Measurements from ENCODE around the gene INPP5D. TPM values are rescaled to one million over a fixed set of nuclear protein-coding genes. Genes with fewer than 3 reads are reported as not detected.

The INPP5D gene
- total RNA-seq, 1 experiment from 2014 or later = 2.3 TPM

DNA sequence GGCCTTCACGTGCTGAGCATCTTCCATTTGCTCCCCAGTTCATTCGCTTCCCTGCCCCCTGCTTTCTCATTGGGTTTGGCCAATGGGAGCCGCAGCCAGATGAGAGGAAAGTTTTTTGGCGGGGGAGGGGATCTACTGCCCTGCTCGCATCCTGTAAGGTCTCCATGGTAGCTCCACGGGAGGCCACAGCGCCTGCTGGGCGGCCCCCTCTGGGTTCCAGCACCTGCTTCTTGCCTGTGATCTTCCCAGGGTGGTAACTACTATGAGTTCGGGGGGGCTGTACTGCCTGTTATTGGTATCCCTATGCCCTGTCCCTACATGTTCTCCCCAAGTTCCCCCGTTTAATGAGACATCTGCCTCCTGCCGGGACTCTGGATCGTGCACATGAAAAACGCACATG is 57.2 kb downstream of the INPP5D start:
- Histone ChIP-seq H3K9me3 (ENCODE audit: low read depth, low read length, poor library complexity, severe bottlenecking) (no peaks in the 10 kb centered on the region), H3K4me1 (ENCODE audit: insufficient read depth, low read length, poor library complexity, severe bottlenecking) (no peaks in the 10 kb centered on the region), H3K27me3 (replicated peaks; ENCODE audit: insufficient read depth, low read depth, low read length, poor library complexity) (no peaks in the 10 kb centered on the region), H3K36me3 (ENCODE audit: insufficient read depth, low read length, poor library complexity, severe bottlenecking) (no peaks in the 10 kb centered on the region), H3K4me3 (ENCODE audit: low read depth, low read length, poor library complexity, severe bottlenecking) (no peak overlapping the region), H3K27ac (ENCODE audit: low read depth, low read length, poor library complexity, severe bottlenecking) (no peak overlapping the region)
- no peak for DNase-seq (ENCODE audit: low spot score)
- intact Hi-C loops (cut with micrococcal nuclease; ENCODE audit: unreplicated experiment) = loop anchor here (5.0 kb wide), 1 partner anchor 115 kb away; no protein-coding TSS in a partner anchor
- CTCF ChIA-PET = no interaction called here
- TF ChIP-seq, protein P1, sequence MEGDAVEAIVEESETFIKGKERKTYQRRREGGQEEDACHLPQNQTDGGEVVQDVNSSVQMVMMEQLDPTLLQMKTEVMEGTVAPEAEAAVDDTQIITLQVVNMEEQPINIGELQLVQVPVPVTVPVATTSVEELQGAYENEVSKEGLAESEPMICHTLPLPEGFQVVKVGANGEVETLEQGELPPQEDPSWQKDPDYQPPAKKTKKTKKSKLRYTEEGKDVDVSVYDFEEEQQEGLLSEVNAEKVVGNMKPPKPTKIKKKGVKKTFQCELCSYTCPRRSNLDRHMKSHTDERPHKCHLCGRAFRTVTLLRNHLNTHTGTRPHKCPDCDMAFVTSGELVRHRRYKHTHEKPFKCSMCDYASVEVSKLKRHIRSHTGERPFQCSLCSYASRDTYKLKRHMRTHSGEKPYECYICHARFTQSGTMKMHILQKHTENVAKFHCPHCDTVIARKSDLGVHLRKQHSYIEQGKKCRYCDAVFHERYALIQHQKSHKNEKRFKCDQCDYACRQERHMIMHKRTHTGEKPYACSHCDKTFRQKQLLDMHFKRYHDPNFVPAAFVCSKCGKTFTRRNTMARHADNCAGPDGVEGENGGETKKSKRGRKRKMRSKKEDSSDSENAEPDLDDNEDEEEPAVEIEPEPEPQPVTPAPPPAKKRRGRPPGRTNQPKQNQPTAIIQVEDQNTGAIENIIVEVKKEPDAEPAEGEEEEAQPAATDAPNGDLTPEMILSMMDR (conservative IDR thresholded peaks at IDR 0.05; ENCODE audit: low read depth, low read length) = no peak
- no peak for TF ChIP-seq EZH2 (IDR thresholded peaks at IDR 0.05; ENCODE audit: borderline replicate concordance, low read depth, low read length, poor library complexity, severe bottlenecking)
- no TSS peak for BruUV-seq (replicated peaks)
- POLR2A ChIA-PET (ENCODE audit: low non-redundant PET) = no interaction called here

DNA sequence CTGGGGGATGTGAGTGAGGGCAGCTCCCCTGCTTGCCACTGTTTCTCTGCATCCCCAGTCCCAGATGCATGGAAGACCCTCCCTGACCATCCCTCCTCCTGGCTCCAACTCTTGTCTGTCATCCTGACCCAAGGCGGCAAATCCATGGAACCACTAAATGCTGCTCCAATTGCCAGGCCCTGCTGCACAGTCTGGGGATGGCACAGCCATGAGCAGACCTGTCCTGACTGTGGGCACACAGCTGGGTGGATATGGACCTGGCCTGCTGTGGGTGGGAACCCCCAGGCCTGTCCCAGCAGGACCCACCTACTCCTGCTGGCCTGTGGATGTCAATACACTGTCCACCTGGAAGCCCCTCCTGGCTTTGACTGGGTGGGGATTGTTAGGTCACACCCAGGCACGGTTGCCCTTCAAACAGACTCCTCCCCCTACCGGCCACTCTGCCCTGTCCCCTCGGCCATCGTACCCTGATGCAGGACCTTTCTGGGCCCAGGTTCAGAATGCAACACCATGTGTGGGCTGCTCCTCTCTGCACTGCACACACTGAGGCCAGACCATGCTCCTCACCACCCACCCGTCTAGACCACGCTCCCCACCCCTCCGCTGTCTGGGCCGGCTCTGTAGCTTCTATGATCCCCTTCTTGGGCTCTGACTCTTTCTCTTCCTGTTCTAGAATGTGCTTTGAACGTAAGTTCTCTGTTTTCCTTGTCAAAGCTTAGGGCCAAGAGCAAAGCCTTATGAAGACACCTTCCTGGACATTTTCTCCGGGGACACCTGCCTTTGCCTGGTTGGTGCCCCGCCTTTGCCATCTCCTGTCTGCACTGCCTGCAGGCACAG is 57.9 kb downstream of the INPP5D start:
- intact Hi-C loops (cut with micrococcal nuclease; ENCODE audit: unreplicated experiment) = loop anchor here (5.0 kb wide), 1 partner anchor 114 kb away; no protein-coding TSS in a partner anchor
- Histone ChIP-seq H3K27me3 (replicated peaks; ENCODE audit: insufficient read depth, low read depth, low read length, poor library complexity) (no peaks in the 10 kb centered on the region), H3K36me3 (ENCODE audit: insufficient read depth, low read length, poor library complexity, severe bottlenecking) (no peaks in the 10 kb centered on the region), H3K27ac (ENCODE audit: low read depth, low read length, poor library complexity, severe bottlenecking) (no peak overlapping the region), H3K4me1 (ENCODE audit: insufficient read depth, low read length, poor library complexity, severe bottlenecking) (no peaks in the 10 kb centered on the region), H3K4me3 (ENCODE audit: low read depth, low read length, poor library complexity, severe bottlenecking) (no peak overlapping the region), H3K9me3 (ENCODE audit: low read depth, low read length, poor library complexity, severe bottlenecking) (no peaks in the 10 kb centered on the region)
- CTCF ChIA-PET = no interaction called here
- TF ChIP-seq, protein P1 (conservative IDR thresholded peaks at IDR 0.05; ENCODE audit: low read depth, low read length) = no peak
- no peak for TF ChIP-seq EZH2 (IDR thresholded peaks at IDR 0.05; ENCODE audit: borderline replicate concordance, low read depth, low read length, poor library complexity, severe bottlenecking)
- no TSS peak for BruUV-seq (replicated peaks)
- POLR2A ChIA-PET (ENCODE audit: low non-redundant PET) = no interaction called here
- DNase-seq (ENCODE audit: low spot score) = no peak

DNA sequence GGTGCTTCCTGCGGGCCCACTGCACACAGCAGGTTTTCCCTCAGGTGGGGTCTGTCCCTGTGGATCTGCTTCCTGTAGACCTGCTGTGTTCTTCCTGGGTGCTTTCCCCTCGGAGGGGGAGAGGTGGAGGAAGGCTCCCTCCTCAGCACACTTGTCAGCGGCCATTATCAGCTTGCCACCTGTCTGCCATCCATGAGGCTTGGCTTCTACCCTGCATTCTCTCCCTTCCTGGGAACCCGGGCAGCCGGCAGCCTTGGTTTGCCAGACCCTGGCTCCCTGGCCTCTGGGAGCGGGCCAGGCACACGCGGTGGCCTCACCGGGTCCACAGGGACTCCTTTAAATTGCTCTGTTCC is 58.5 kb downstream of the INPP5D start:
- no peak for DNase-seq (ENCODE audit: low spot score)
- H3K27me3 ChIP-seq (replicated peaks; ENCODE audit: insufficient read depth, low read depth, low read length, poor library complexity) = no peaks in the 10 kb centered on the region
- CTCF ChIA-PET = no interaction called here

More for the DNA sequence above, 58.5 kb downstream of the INPP5D start:
- Histone ChIP-seq H3K27ac (ENCODE audit: low read depth, low read length, poor library complexity, severe bottlenecking) (no peak overlapping the region), H3K36me3 (ENCODE audit: insufficient read depth, low read length, poor library complexity, severe bottlenecking) (no peaks in the 10 kb centered on the region), H3K4me1 (ENCODE audit: insufficient read depth, low read length, poor library complexity, severe bottlenecking) (no peaks in the 10 kb centered on the region), H3K9me3 (ENCODE audit: low read depth, low read length, poor library complexity, severe bottlenecking) (no peaks in the 10 kb centered on the region), H3K4me3 (ENCODE audit: low read depth, low read length, poor library complexity, severe bottlenecking) (no peak overlapping the region)
- no peak for TF ChIP-seq EZH2 (IDR thresholded peaks at IDR 0.05; ENCODE audit: borderline replicate concordance, low read depth, low read length, poor library complexity, severe bottlenecking)
- TF ChIP-seq, protein P1 (conservative IDR thresholded peaks at IDR 0.05; ENCODE audit: low read depth, low read length) = no peak
- no TSS peak for BruUV-seq (replicated peaks)
- POLR2A ChIA-PET (ENCODE audit: low non-redundant PET) = no interaction called here
- intact Hi-C loops (cut with micrococcal nuclease; ENCODE audit: unreplicated experiment) = loop anchor here (5.0 kb wide), 1 partner anchor 114 kb away; no protein-coding TSS in a partner anchor

All from A673 (cell line).